Measurements from ENCODE around the gene RLF. TPM values are rescaled to one million over a fixed set of nuclear protein-coding genes. Genes with fewer than 3 reads are reported as not detected.

Gene RLF
- total and polyA plus RNA-seq, 3 donors from 2014 or later, result 16.4 to 28.4 (median 27.2) TPM

DNA sequence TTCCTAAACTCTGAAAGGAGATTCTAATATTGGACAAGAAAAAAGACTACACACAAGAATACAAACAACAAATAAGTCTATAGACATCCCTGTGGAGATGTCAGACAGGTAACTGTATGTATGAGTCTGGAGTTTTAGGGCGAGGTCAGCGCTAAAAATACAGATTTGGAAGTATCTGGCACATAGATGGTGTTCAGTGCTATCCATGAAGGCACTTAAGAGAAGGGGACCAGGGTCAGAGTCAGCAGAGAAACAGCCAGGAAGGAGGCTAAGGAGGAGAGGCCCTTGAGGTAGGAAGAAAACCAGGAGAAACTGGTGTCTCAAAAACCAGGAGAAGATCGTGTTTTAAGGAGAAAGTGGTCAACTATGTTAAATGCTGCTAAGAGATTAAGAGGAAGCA is 114.9 kb downstream of the RLF start:
- H3K9me3 ChIP-seq, result no peaks in the 10 kb centered on the region
- intact Hi-C loops (cut with DNase I; ENCODE audit: low total_unique reads), result no loop called here
- no peak for DNase-seq
- no peaks in the 10 kb centered on the region for H3K4me1 ChIP-seq
- H3K27me3 ChIP-seq, result no peaks in the 10 kb centered on the region
- TF ChIP-seq POLR2A (IDR thresholded peaks at IDR 0.05), result no peak
- TF ChIP-seq CTCF (IDR thresholded peaks at IDR 0.05), result no peak
- H3K27ac ChIP-seq, result no peak overlapping the region
- WGBS, 2 donors, result 92 to 97% methylated on average over 3 of the region's 3 CpGs
- H3K4me3 ChIP-seq, result no peak overlapping the region
- H3K36me3 ChIP-seq (ENCODE audit: low read depth, missing control alignments), result no peaks in the 10 kb centered on the region

DNA sequence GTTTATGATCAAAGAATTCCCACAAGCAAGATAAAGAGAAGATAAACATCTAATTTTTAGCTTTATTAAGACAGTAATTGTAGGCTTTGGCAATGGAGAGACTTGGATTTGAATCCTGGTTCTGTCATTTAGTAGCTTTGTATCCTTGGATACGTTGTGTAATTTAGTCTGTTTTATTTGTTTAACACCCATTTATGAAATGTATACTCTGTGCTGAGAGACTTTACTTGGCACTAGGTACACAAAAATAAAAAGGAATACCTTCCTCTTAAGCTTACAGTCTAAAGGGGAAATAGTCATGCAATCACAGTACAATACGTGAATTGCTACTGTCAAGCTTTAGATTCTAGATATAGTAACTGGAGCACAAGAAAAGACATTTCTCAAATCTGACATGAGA is 120.7 kb downstream of the RLF start:
- no peak overlapping the region for H3K27ac ChIP-seq
- H3K36me3 ChIP-seq (ENCODE audit: low read depth, missing control alignments), result no peaks in the 10 kb centered on the region
- H3K4me3 ChIP-seq, result no peak overlapping the region
- H3K27me3 ChIP-seq, result no peaks in the 10 kb centered on the region
- H3K9me3 ChIP-seq, result no peaks in the 10 kb centered on the region
- TF ChIP-seq POLR2A (IDR thresholded peaks at IDR 0.05) (no peak), CTCF (IDR thresholded peaks at IDR 0.05) (no peak)
- no peak for DNase-seq
- intact Hi-C loops (cut with DNase I; ENCODE audit: low total_unique reads), result no loop called here
- WGBS, 2 donors, result 73 to 77% methylated on average over 2 of the region's 2 CpGs
- no peaks in the 10 kb centered on the region for H3K4me1 ChIP-seq

Small RNAs within 50 kb of the gene (small RNA-seq; reads per million reads assigned to genes)
- gene RNU6-1237P, result 0 reads per million in 2 donors

Other genes with a start within 250 kb of the RLF start
- 100 to 1,000 TPM; 185 to 201 TPM for gene MFSD2A, start 206.2 kb upstream of the RLF start, total RNA-seq
- 122 TPM for gene MFSD2A, start 206.2 kb upstream of the RLF start, polyA plus RNA-seq (ENCODE audit: insufficient read depth, low read depth, low replicate concordance)
- gene CAP1, start 120.7 kb upstream of the RLF start, total RNA-seq, result 100 to 1,000 TPM; 159 to 160 TPM
- 231 TPM for gene CAP1, start 120.7 kb upstream of the RLF start, polyA plus RNA-seq (ENCODE audit: insufficient read depth, low read depth, low replicate concordance)
- 10 to 100 TPM; 67.0 to 82.9 TPM for gene PPT1, start 64.1 kb upstream of the RLF start, total RNA-seq
- gene PPT1, start 64.1 kb upstream of the RLF start, polyA plus RNA-seq (ENCODE audit: insufficient read depth, low read depth, low replicate concordance), result 112 TPM
- 10 to 100 TPM; 35.2 to 81.5 TPM for gene TMCO2, start 86.5 kb downstream of the RLF start, total RNA-seq
- 198 TPM for gene TMCO2, start 86.5 kb downstream of the RLF start, polyA plus RNA-seq (ENCODE audit: insufficient read depth, low read depth, low replicate concordance)
- gene ZMPSTE24, start 96.8 kb downstream of the RLF start, total RNA-seq, result 10 to 100 TPM; 30.4 to 31.3 TPM
- 22.5 TPM for gene ZMPSTE24, start 96.8 kb downstream of the RLF start, polyA plus RNA-seq (ENCODE audit: insufficient read depth, low read depth, low replicate concordance)
- gene COL9A2, start 155.9 kb downstream of the RLF start, total RNA-seq, result 1 to 10 TPM; 5.1 to 7.2 TPM
- 3.5 TPM for gene COL9A2, start 155.9 kb downstream of the RLF start, polyA plus RNA-seq (ENCODE audit: insufficient read depth, low read depth, low replicate concordance)
- gene SMAP2, start 212.3 kb downstream of the RLF start, total RNA-seq, result 10 to 100 TPM; 23.0 to 27.1 TPM
- 44.3 TPM for gene SMAP2, start 212.3 kb downstream of the RLF start, polyA plus RNA-seq (ENCODE audit: insufficient read depth, low read depth, low replicate concordance)

Measured in testis (tissue), 3 donors.